T-cell (primary cell): ENCODE results near the gene KAZN. TPM values are rescaled to one million over a fixed set of nuclear protein-coding genes. Genes with fewer than 3 reads are reported as not detected.

Experiments used
- ATAC-seq, 4 experiments: fragments of 200-7000 bp in 3 of 4; fragments of 150-1000 bp in 1 of 4; cut with Tn5 transposase; replicated peaks in 1 of 4; 1 replicate in 3 of 4; 2 replicates in 1 of 4; pipeline ENCODE4 v1.10.0; 2021; ENCODE audit warnings: moderate library complexity in 3 of 4, mild to moderate bottlenecking in 2 of 4, moderate number of reproducible peaks in 1 of 4
- CTCF ChIA-PET, 2 donors: fragments of 300-600 bp; sonication (Branson Sonifier 250); formaldehyde crosslinking; loops; one replicate each; lab custom pipeline; 2022; ENCODE audit warnings: antibody characterized with exemption in 2 of 2; lab: Charles Lee
- POLR2A ChIA-PET, 2 donors: fragments of 300-600 bp; sonication (Branson Sonifier 250); formaldehyde crosslinking; loops; one replicate each; lab custom pipeline; 2022; ENCODE audit warnings: antibody characterized with exemption in 2 of 2; lab: Charles Lee
- DNase-seq, 35 experiments: peaks; one replicate each; pipeline versions ENCODE4 v3.0.0 to v3.0.0-alpha.2; 2013 to 2023
- H3K27ac ChIP-seq: one replicate; pipeline ENCODE4 v1.5.1; 2013; ENCODE audit warnings: low read length
- H3K27me3 ChIP-seq, 2 experiments: replicated peaks in 1 of 2; 1 replicate in 1 of 2; 2 replicates in 1 of 2; pipeline versions ENCODE4 v1.6.1 to v1.7.0; 2013; ENCODE audit warnings: low read length in 1 of 2, mixed read lengths in 1 of 2; ENCODE audit not compliant: control insufficient read depth in 2 of 2, insufficient read depth in 2 of 2; ENCODE audit errors: extremely low read depth in 1 of 2
- H3K36me3 ChIP-seq, 2 donors: 1 replicate in 1 of 2; 2 replicates in 1 of 2; pipeline versions ENCODE4 v1.6.1 to v1.7.0; 2013; ENCODE audit warnings: low read length in 1 of 2; ENCODE audit not compliant: control insufficient read depth in 2 of 2, insufficient read depth in 1 of 2; ENCODE audit errors: extremely low read depth in 1 of 2
- H3K4me1 ChIP-seq, 2 experiments: 1 replicate in 1 of 2; 2 replicates in 1 of 2; pipeline versions ENCODE4 v1.6.1 to v1.7.0; 2013; ENCODE audit warnings: low read length in 2 of 2, mixed read lengths in 1 of 2; ENCODE audit not compliant: insufficient read depth in 2 of 2, control insufficient read depth in 1 of 2; ENCODE audit errors: extremely low read depth in 1 of 2
- H3K4me3 ChIP-seq, 2 donors: 1 replicate in 1 of 2; 2 replicates in 1 of 2; pipeline versions ENCODE4 v1.5.1 to v1.7.0; 2013; ENCODE audit warnings: mild to moderate bottlenecking in 2 of 2, low read length in 1 of 2, moderate library complexity in 1 of 2; ENCODE audit not compliant: control insufficient read depth in 1 of 2; ENCODE audit errors: extremely low read depth in 1 of 2
- H3K9me3 ChIP-seq: 2 replicates; pipeline ENCODE4 v1.7.0; 2013
- H3K27ac Mint-ChIP-seq, 2 donors: one replicate each; pipeline ENCODE4 v1.8.0; 2020 to 2021; ENCODE audit warnings: mild to moderate bottlenecking in 2 of 2, mixed read lengths in 2 of 2
- H3K27me3 Mint-ChIP-seq, 2 donors: one replicate each; pipeline ENCODE4 v1.8.0; 2021 to 2022; ENCODE audit warnings: mixed read lengths in 2 of 2
- H3K36me3 Mint-ChIP-seq: one replicate; pipeline ENCODE4 v1.8.0; 2021; ENCODE audit warnings: mixed read lengths
- H3K4me1 Mint-ChIP-seq, 3 donors: one replicate each; pipeline ENCODE4 v1.8.0; 2020 to 2022; ENCODE audit warnings: mixed read lengths in 3 of 3, mild to moderate bottlenecking in 1 of 3
- H3K4me3 Mint-ChIP-seq, 3 donors: one replicate each; pipeline ENCODE4 v1.8.0; 2020 to 2022; ENCODE audit warnings: mild to moderate bottlenecking in 3 of 3, mixed read lengths in 3 of 3, moderate library complexity in 3 of 3
- H3K9me3 Mint-ChIP-seq, 3 donors: one replicate each; pipeline ENCODE4 v1.8.0; 2020 to 2022; ENCODE audit warnings: mixed read lengths in 3 of 3
- WGBS: methylation state at CpG from one replicate; pipeline ENCODE4 v1.1.5; 2013; ENCODE audit warnings: missing lambda C conversion rate; ENCODE audit not compliant: insufficient coverage; 5-methylcytosine and 5-hydroxymethylcytosine counted together
- total RNA-seq, 35 experiments: library from RNA in 6 of 35; stranded (reverse) in 6 of 35; fragments of 120-200 nt in 1 of 35; gene quantifications; one replicate each; pipeline versions ENCODE4 v1.2.1 to v1.2.4 and lab custom pipeline; 2013 to 2026

KAZN gene
- total RNA-seq, 5 donors from 2014 or later (not counting 1 experiment from before 2014, with no cell fraction given), result 0.18 to 0.58 (median 0.30) TPM

DNA sequence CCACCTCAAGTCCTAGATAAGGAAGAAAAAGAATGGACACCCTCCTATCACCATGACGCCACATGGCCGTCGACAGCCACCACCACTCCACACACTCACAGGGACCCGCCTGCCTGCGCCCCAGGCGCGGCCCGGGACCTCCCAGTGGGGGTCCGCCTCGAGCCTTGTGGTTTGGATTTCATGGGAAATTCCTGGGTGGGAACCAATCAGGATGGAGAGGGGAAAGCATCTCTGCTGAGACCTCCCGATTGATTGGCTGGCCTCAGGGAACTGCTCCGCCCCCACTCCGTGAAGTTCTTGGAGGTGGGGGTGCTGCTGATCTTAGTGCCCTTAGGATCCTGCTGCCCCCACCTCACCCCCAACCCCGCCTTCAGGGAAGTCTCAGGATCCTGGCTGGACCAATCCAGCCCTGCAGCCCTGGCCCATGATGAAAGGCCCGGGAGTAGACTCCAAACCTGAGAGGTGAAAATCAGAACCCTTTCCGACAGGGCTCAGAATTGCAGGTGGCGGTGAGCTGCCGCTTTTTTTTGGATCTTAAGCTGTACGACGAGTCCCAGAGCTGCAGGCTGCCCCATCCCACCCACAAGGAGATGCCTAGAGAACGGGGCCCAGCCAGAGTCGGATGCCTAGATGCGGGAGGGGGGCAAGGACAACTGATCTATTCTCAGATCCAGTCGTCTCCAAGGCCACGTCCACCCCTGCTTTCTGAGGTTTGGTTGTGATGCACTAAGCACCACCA, 526.0 kb downstream of the KAZN start:
- no peaks in the 10 kb centered on the region for H3K4me1 ChIP-seq
- no peak overlapping the region for H3K27ac Mint-ChIP-seq
- CTCF ChIA-PET, result interaction anchor here in 1 of 2 donors (0.6 kb wide), 1 partner anchor 147 kb away, joined by 3 read pairs; no protein-coding TSS in a partner anchor

DNA sequence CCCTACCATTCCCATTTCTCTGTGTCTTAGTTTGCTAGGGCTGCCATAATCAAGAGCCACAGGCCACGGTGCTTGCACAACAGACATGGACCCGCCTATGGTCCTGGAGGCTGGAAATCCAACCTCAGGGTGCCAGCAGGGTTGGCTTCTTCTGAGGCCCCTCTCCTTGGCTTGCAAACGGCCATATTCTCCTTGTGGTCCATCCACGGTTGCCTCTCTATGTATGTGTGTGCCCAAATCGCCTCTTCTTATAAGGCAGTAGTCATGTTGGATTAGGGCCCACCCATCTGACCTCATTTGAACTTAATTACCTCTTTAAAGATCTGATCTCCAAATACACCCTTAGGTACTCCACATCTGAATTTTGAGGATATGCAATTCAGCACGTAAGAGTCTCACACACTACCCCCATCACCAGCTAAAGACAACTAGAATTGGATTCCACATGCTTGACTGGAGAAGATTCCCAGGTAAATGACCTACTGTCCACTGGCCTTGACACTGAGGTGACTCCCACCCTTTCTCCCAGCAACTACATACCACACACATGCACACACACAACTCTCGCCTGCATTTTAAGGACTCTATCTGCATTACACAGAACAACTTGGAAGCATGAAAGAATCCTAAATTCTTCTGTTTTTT, 526.7 kb downstream of the KAZN start:
- Mint-ChIP-seq H3K36me3 (no peaks in the 10 kb centered on the region), H3K27me3 (no peaks in the 10 kb centered on the region), H3K4me3 (no peak overlapping the region), H3K4me1 (no peaks in the 10 kb centered on the region), H3K9me3 (peaks cover 0 to 5% (median 0%) of the 10 kb centered on the region in 3 donors), H3K27ac (no peak overlapping the region)
- WGBS, result 63% methylated on average over 5 of the region's 7 CpGs
- Histone ChIP-seq H3K27me3 (peaks cover 0 to 21% of the 10 kb centered on the region in 2 experiments), H3K4me1 (no peaks in the 10 kb centered on the region), H3K27ac (no peak overlapping the region), H3K9me3 (no peaks in the 10 kb centered on the region), H3K4me3 (no peak overlapping the region), H3K36me3 (no peaks in the 10 kb centered on the region)
- DNase-seq, result no peak
- POLR2A ChIA-PET, result no interaction called here
- ATAC-seq, result no peak
- CTCF ChIA-PET, result interaction anchor here in 1 of 2 donors (0.6 kb wide), 1 partner anchor 147 kb away, joined by 3 read pairs; no protein-coding TSS in a partner anchor

More for the DNA sequence above, 526.0 kb downstream of the KAZN start:
- Histone ChIP-seq H3K9me3 (no peaks in the 10 kb centered on the region), H3K27me3 (peaks cover 0 to 22% of the 10 kb centered on the region in 2 experiments), H3K4me3 (no peak overlapping the region), H3K36me3 (no peaks in the 10 kb centered on the region), H3K27ac (no peak overlapping the region)
- Mint-ChIP-seq H3K36me3 (no peaks in the 10 kb centered on the region), H3K4me3 (no peak overlapping the region), H3K4me1 (no peaks in the 10 kb centered on the region), H3K9me3 (no peaks in the 10 kb centered on the region), H3K27me3 (peaks cover 0 to 1% of the 10 kb centered on the region in 2 donors)
- no peak for DNase-seq
- WGBS, result 81% methylated on average over 10 of the region's 25 CpGs
- POLR2A ChIA-PET, result no interaction called here
- no peak for ATAC-seq

DNA sequence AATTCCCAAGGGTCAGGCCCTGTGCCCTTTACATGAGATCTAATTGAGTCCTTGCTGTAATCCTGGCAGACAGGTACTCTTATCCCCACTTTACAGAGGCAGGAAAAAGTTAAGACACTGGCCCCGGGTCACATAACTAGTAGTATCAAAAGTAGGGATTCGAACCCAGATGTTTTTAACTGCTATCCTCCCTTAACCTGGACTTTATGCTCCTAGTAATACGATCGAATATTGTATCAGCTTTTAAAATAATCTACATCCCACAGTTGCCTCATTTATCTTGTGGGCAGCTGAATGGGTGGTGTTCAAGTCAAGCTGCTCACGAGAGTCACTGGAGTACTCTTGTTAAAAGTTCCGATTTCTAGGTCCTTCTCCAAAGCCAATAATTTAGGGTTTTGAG, 529.6 kb downstream of the KAZN start:
- WGBS, result no CpG with 5 or more reads among the region's 6 CpGs
- no peak for ATAC-seq
- Mint-ChIP-seq H3K4me1 (no peaks in the 10 kb centered on the region), H3K36me3 (no peaks in the 10 kb centered on the region), H3K27me3 (peaks cover 3 to 7% of the 10 kb centered on the region in 2 donors), H3K27ac (no peak overlapping the region), H3K4me3 (no peak overlapping the region), H3K9me3 (peaks cover 0 to 5% (median 0%) of the 10 kb centered on the region in 3 donors)
- POLR2A ChIA-PET, result no interaction called here
- no peaks in the 10 kb centered on the region for H3K4me1 ChIP-seq
- H3K9me3 ChIP-seq, result no peaks in the 10 kb centered on the region
- no peaks in the 10 kb centered on the region for H3K36me3 ChIP-seq
- H3K27ac ChIP-seq, result no peak overlapping the region
- H3K27me3 ChIP-seq, result peaks cover 0 to 17% of the 10 kb centered on the region in 2 experiments
- no peak for DNase-seq
- no peak overlapping the region for H3K4me3 ChIP-seq
- CTCF ChIA-PET, result interaction anchor here (0.6 to 1.8 kb wide), 6 partner anchors 9 to 177 kb away, joined by 3 to 7 read pairs (median 5); no protein-coding TSS in a partner anchor

DNA sequence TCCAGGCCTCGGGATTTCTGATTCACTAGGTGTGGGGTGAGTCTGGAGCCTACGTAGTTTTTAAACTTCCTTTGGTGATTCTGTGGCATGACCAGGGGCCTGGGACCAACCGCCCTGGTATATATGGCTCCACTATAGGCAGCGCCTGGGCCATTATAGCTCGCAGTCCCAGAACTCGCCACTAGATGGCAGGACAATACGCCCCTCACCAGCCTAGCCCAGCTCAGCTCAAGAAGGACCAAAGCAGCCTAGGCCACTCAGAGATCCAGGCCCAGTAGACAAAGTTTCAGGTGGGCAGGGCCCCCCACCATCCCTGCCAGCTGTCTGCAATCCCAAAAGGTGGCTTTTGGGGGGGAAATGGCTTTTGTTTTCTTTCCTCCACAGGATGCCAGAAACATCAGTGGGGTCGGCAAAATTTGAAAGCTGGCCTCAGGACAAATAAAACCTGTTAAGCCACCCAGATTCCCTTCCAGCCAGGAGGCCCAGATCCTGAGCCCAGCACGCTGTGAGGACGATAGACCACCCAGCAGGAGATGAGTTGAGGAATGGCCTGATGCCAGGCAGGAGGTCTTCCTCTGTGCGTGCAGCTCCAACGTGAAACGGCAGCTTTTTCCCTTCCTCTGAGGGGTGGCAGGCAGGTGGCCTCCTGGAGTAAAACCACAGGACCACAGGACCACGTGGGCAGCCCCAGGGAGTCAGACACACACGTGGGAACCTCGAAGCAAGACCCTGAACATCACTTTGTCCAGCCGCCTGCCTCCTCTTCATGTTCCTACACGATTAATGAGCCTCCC, 530.2 kb downstream of the KAZN start:
- peak; percentile 64 to 80 (median 76) for ATAC-seq
- POLR2A ChIA-PET, result no interaction called here

DNA sequence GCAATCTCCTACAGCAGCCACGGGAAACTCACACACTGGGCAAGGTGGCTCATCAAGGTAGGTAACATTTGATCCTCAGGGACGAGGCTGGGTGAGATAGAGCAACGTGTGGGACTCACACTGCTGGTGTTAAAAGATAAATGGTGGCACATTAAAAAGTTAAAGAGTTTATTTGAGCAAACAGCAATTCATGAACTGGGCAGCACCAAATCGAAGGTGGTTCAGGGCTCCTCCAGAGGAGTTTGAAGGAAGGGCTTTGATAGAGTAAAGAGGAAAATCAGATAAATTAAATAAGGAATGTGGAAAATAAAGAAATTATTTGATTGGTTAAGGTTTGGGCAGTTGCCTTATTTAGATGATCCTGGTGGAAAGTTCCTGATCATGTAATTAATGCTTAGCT, 531.5 kb downstream of the KAZN start:
- POLR2A ChIA-PET, result interaction anchor here in 1 of 2 donors (0.6 kb wide), 1 partner anchor 503 kb away, joined by 4 read pairs; no protein-coding TSS in a partner anchor
- Histone ChIP-seq H3K4me3 (no peak overlapping the region), H3K9me3 (no peaks in the 10 kb centered on the region), H3K27ac (no peak overlapping the region), H3K27me3 (peaks cover 0 to 22% of the 10 kb centered on the region in 2 experiments), H3K4me1 (no peaks in the 10 kb centered on the region), H3K36me3 (no peaks in the 10 kb centered on the region)
- Mint-ChIP-seq H3K36me3 (no peaks in the 10 kb centered on the region), H3K27ac (no peak overlapping the region), H3K4me1 (no peaks in the 10 kb centered on the region), H3K27me3 (peaks cover 19 to 22% of the 10 kb centered on the region in 2 donors), H3K4me3 (no peak overlapping the region), H3K9me3 (peaks cover 0 to 5% (median 0%) of the 10 kb centered on the region in 3 donors)
- 86% methylated on average over 4 of the region's 4 CpGs for whole genome bisulfite sequencing
- CTCF ChIA-PET, result interaction anchor here in 1 of 2 donors (1.7 kb wide), 1 partner anchor 174 kb away, joined by 4 read pairs; no protein-coding TSS in a partner anchor
- no peak for ATAC-seq
- DNase-seq, result no peak

More for the DNA sequence above, 530.2 kb downstream of the KAZN start:
- 23% methylated on average over 17 of the region's 18 CpGs for WGBS
- no peaks in the 10 kb centered on the region for H3K4me1 Mint-ChIP-seq
- Histone ChIP-seq H3K9me3 (no peaks in the 10 kb centered on the region), H3K36me3 (no peaks in the 10 kb centered on the region), H3K4me1 (no peaks in the 10 kb centered on the region), H3K4me3 (no peak overlapping the region), H3K27ac (no peak overlapping the region), H3K27me3 (peaks cover 0 to 16% of the 10 kb centered on the region in 2 experiments)
- H3K27me3 Mint-ChIP-seq, result peaks cover 8 to 11% of the 10 kb centered on the region in 2 donors
- peaks cover 0 to 5% (median 0%) of the 10 kb centered on the region in 3 donors for H3K9me3 Mint-ChIP-seq
- H3K36me3 Mint-ChIP-seq, result no peaks in the 10 kb centered on the region
- H3K4me3 Mint-ChIP-seq, result no peak overlapping the region
- CTCF ChIA-PET, result interaction anchor here (0.6 to 1.8 kb wide), 7 partner anchors 8 to 183 kb away, joined by 3 to 7 read pairs (median 4); no protein-coding TSS in a partner anchor
- peak in 34 of 35 experiments; percentile 2 to 77 (median 50) for DNase-seq
- no peak overlapping the region for H3K27ac Mint-ChIP-seq
